GM18499 (cell line): ENCODE results near the gene MLH1.
"Not testable (repeated sequence)": the region's sequence is repeated elsewhere in the genome, so short reads cannot be mapped to it uniquely, and the experiment has no call there.

ENCODE experiments used
- ATAC-seq: cut with Tn5 transposase; IDR thresholded peaks from one replicate; pipeline ENCODE4 v1.9.1; 2021; ENCODE audit warnings: moderate number of reproducible peaks; ENCODE audit not compliant: insufficient read depth, unreplicated experiment

MLH1 gene

GRCh38 chr3:36993326-36994283 is at the start of gene MLH1:
TSS of gene MLH1 (plus strand) at chr3:36993518. CDS start at chr3:36993548, 30 bp downstream.
- peak; percentile 92 for ATAC-seq

- no peak for ATAC-seq
Observed at GRCh38 chr3:36943601-36944000, 49.7 kb upstream of the MLH1 start.

GRCh38 chr3:36944012-36944640 is 49.2 kb upstream of the MLH1 start:
- no peak for ATAC-seq

- ATAC-seq: no peak
Observed at GRCh38 chr3:36944641-36945270, 48.6 kb upstream of the MLH1 start, which contains the start of gene TRANK1. TSS of gene TRANK1 (minus strand) at chr3:36945054. CDS start at chr3:36944809, 245 bp downstream.

GRCh38 chr3:36945333-36945980 is 47.9 kb upstream of the MLH1 start:
- no peak for ATAC-seq

- not testable (repeated sequence) for ATAC-seq
Observed at GRCh38 chr3:36947814-36948213, 45.5 kb upstream of the MLH1 start.

GRCh38 chr3:36954452-36955134 is 38.7 kb upstream of the MLH1 start:
- no peak for ATAC-seq

- ATAC-seq: no peak
Observed at GRCh38 chr3:36956155-36956554, 37.2 kb upstream of the MLH1 start.

- ATAC-seq: no peak
Observed at GRCh38 chr3:36957063-36957462, 36.3 kb upstream of the MLH1 start.

- ATAC-seq: no peak
Observed at GRCh38 chr3:36957862-36958686, 35.2 kb upstream of the MLH1 start.

GRCh38 chr3:36959821-36960220 is 33.5 kb upstream of the MLH1 start:
- ATAC-seq: no peak

- no peak for ATAC-seq
Observed at GRCh38 chr3:36960502-36960901, 32.8 kb upstream of the MLH1 start.

- not testable (repeated sequence) for ATAC-seq
Observed at GRCh38 chr3:36963008-36963407, 30.3 kb upstream of the MLH1 start.

GRCh38 chr3:36964331-36964730 is 29.0 kb upstream of the MLH1 start:
- ATAC-seq: no peak

- ATAC-seq: no peak
Observed at GRCh38 chr3:36964817-36965216, 28.5 kb upstream of the MLH1 start.

GRCh38 chr3:36965440-36965839 is 27.9 kb upstream of the MLH1 start:
- ATAC-seq: no peak

GRCh38 chr3:36969085-36969484 is 24.2 kb upstream of the MLH1 start:
- ATAC-seq: no peak

GRCh38 chr3:36969540-36970432 is 23.5 kb upstream of the MLH1 start:
- peak; percentile 99 for ATAC-seq
